ENCODE data around the gene RTKN2. TPM values are rescaled to one million over a fixed set of nuclear protein-coding genes. Genes with fewer than 3 reads are reported as not detected.

The RTKN2 gene
- polyA plus RNA-seq, 3 donors: 0.07 to 0.08 TPM; not detected in 1

DNA sequence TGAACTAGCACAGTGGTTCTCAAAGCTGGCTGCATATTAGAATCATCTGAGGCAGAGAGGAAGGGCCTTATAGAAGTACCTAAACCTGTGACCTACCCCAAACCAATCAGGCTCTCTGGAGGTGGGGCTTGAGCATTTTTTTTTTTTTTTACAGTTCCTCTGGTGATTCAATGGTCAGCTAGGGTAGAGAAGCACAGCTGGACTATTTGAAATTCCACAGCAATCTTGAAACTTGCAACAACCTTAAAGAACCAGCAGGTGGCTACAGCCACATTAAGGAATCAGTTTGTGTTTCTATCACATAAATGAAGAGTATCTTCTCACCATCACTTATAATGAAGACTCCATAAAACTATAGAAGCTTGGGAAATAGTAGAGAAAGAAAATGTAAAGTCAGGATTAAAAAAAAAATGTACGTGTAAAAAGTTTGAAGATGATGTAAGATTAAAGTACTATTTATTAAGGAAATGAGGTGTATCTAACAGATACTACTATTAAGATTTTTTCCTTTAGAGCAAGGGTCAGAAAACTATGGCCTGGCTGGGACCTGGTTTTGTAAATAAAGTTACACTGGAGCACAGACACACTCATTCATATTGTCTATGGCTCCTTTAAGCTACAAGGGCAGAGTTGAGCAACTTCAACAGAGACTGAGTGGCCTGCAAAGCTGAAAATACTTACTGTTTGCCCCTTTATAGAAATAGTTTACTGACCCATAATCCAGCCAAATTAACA, 3.8 kb downstream of the RTKN2 start:
- Histone ChIP-seq H3K4me1 (ENCODE audit: control insufficient read depth in 1 of 2, insufficient read depth in 2 of 2, low read length in 2 of 2) (peaks cover 13 to 18% of the 10 kb centered on the region in 2 donors), H4K20me1 (ENCODE audit: insufficient read depth, low read length) (no peaks in the 10 kb centered on the region), H3K4me3 (replicated peaks in 1 of 3; ENCODE audit: low read depth in 2 of 3, low read length in 3 of 3) (no peak overlapping the region), H3K27ac (ENCODE audit: low read depth in 1 of 2, low read length in 2 of 2) (no peak overlapping the region), H3K79me2 (ENCODE audit: insufficient read depth, low read length) (no peaks in the 10 kb centered on the region), H3K27me3 (ENCODE audit: control insufficient read depth in 2 of 2, insufficient read depth in 2 of 2, low read length in 2 of 2) (peaks cover 5 to 20% of the 10 kb centered on the region in 2 donors), H3K4me2 (replicated peaks; ENCODE audit: extremely low read depth, low read length, poor library complexity, severe bottlenecking) (no peak overlapping the region), H2AFZ (ENCODE audit: insufficient read depth, low read depth, low read length, poor library complexity, severe bottlenecking) (no peak overlapping the region), H3K9ac (ENCODE audit: insufficient read depth, low read length, poor library complexity, severe bottlenecking) (no peak overlapping the region), H3K9me3 (replicated peaks in 1 of 2; ENCODE audit: control insufficient read depth in 1 of 2, insufficient read depth in 1 of 2, low read length in 2 of 2) (no peaks in the 10 kb centered on the region), H3K36me3 (replicated peaks in 1 of 2; ENCODE audit: control insufficient read depth in 1 of 2, insufficient read depth in 2 of 2, low read length in 2 of 2) (no peaks in the 10 kb centered on the region)
- Mint-ChIP-seq H3K27me3 (ENCODE audit: low read depth in 3 of 3) (peaks cover 12 to 23% (median 15%) of the 10 kb centered on the region in 3 donors), H3K4me1 (peaks cover 19% of the 10 kb centered on the region), H3K36me3 (peaks cover under 1 to 2% of the 10 kb centered on the region in 2 donors), H3K4me3 (no peak overlapping the region), H3K9me3 (no peaks in the 10 kb centered on the region), H3K27ac (no peak overlapping the region)
- intact Hi-C loops (cut with micrococcal nuclease): no loop called here
- peak; percentile 38 to 68 (median 65) for DNase-seq
- TF ChIP-seq, protein P1, sequence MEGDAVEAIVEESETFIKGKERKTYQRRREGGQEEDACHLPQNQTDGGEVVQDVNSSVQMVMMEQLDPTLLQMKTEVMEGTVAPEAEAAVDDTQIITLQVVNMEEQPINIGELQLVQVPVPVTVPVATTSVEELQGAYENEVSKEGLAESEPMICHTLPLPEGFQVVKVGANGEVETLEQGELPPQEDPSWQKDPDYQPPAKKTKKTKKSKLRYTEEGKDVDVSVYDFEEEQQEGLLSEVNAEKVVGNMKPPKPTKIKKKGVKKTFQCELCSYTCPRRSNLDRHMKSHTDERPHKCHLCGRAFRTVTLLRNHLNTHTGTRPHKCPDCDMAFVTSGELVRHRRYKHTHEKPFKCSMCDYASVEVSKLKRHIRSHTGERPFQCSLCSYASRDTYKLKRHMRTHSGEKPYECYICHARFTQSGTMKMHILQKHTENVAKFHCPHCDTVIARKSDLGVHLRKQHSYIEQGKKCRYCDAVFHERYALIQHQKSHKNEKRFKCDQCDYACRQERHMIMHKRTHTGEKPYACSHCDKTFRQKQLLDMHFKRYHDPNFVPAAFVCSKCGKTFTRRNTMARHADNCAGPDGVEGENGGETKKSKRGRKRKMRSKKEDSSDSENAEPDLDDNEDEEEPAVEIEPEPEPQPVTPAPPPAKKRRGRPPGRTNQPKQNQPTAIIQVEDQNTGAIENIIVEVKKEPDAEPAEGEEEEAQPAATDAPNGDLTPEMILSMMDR (IDR thresholded peaks at IDR 0.05): peak; percentile 85
- WGBS (ENCODE audit: insufficient coverage): no CpG with 5 or more reads among the region's 1 CpG

DNA sequence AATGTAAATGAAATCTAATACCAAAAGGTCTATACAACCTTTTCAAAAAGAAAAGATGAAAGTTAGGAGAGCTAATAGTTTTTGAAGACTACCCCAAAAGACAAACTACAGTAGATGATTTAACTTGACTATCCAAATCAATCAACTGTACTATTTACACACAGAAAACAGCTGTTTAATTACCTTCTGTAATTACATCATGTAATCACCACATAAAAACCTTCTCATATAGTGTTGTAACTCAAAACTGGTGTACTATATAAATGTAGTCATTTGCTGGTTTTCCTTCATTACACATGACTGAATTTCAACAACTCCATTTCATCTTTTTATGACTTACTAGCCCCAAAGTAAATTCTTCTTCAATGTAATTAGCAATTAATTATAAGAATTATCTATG, 4.5 kb downstream of the RTKN2 start:
- no peak overlapping the region for H2AFZ ChIP-seq (ENCODE audit: insufficient read depth, low read depth, low read length, poor library complexity, severe bottlenecking)
- H3K27ac Mint-ChIP-seq: no peak overlapping the region

More for the DNA sequence above, 4.5 kb downstream of the RTKN2 start:
- TF ChIP-seq, protein P1 (IDR thresholded peaks at IDR 0.05): no peak
- DNase-seq: no peak
- Mint-ChIP-seq H3K27me3 (ENCODE audit: low read depth in 3 of 3) (peaks cover 6 to 15% (median 9%) of the 10 kb centered on the region in 3 donors), H3K4me3 (no peak overlapping the region), H3K9me3 (no peaks in the 10 kb centered on the region), H3K4me1 (peaks cover 15% of the 10 kb centered on the region), H3K36me3 (peaks cover 4 to 6% of the 10 kb centered on the region in 2 donors)
- Histone ChIP-seq H3K27ac (ENCODE audit: low read depth in 1 of 2, low read length in 2 of 2) (no peak overlapping the region), H3K9ac (ENCODE audit: insufficient read depth, low read length, poor library complexity, severe bottlenecking) (no peak overlapping the region), H3K4me2 (replicated peaks; ENCODE audit: extremely low read depth, low read length, poor library complexity, severe bottlenecking) (no peak overlapping the region), H3K4me1 (ENCODE audit: control insufficient read depth in 1 of 2, insufficient read depth in 2 of 2, low read length in 2 of 2) (peaks cover 11 to 17% of the 10 kb centered on the region in 2 donors), H3K36me3 (replicated peaks in 1 of 2; ENCODE audit: control insufficient read depth in 1 of 2, insufficient read depth in 2 of 2, low read length in 2 of 2) (no peaks in the 10 kb centered on the region), H3K9me3 (replicated peaks in 1 of 2; ENCODE audit: control insufficient read depth in 1 of 2, insufficient read depth in 1 of 2, low read length in 2 of 2) (no peaks in the 10 kb centered on the region), H3K27me3 (ENCODE audit: control insufficient read depth in 2 of 2, insufficient read depth in 2 of 2, low read length in 2 of 2) (peaks cover 0 to 13% of the 10 kb centered on the region in 2 donors), H4K20me1 (ENCODE audit: insufficient read depth, low read length) (no peaks in the 10 kb centered on the region), H3K79me2 (ENCODE audit: insufficient read depth, low read length) (no peaks in the 10 kb centered on the region), H3K4me3 (replicated peaks in 1 of 3; ENCODE audit: low read depth in 2 of 3, low read length in 3 of 3) (no peak overlapping the region)
- intact Hi-C loops (cut with micrococcal nuclease): no loop called here

Measured in CD14-positive monocyte (primary cell).